ENCODE results near the gene FUT7.
A peak's percentile ranks its signal among the peaks of the same experiment; 100 is the strongest.

FUT7 gene

GRCh38 chr9:137046088-137046787 lies 14.3 kb upstream of the FUT7 start, which contains the start of gene NPDC1:
Gene NPDC1 (minus strand): TSS chr9:137046177. CDS start chr9:137045989, 188 bp downstream.
- peak; percentile 68 for DNase-seq (ENCODE audit: low read depth)
- peak within 1 kb of the TSS; percentile 55 for H3K4me3 ChIP-seq (ENCODE audit: low read depth, low read length)
- peak; percentile 87 for TF ChIP-seq CTCF (conservative IDR thresholded peaks at IDR 0.05; ENCODE audit: low read depth, low read length)

- DNase-seq (ENCODE audit: low read depth) = peak; percentile 37
- no peak for TF ChIP-seq CTCF (conservative IDR thresholded peaks at IDR 0.05; ENCODE audit: low read depth, low read length)
- peak overlapping the region; percentile 55 for H3K4me3 ChIP-seq (ENCODE audit: low read depth, low read length)
Measured at GRCh38 chr9:137045294-137046087, 13.6 kb upstream of the FUT7 start.

GRCh38 chr9:137044502-137045177 lies 12.8 kb upstream of the FUT7 start:
- peak overlapping the region; percentile 49 for H3K4me3 ChIP-seq (ENCODE audit: low read depth, low read length)
- DNase-seq (ENCODE audit: low read depth) = no peak
- TF ChIP-seq CTCF (conservative IDR thresholded peaks at IDR 0.05; ENCODE audit: low read depth, low read length) = no peak

GRCh38 chr9:137044037-137044436 lies 12.1 kb upstream of the FUT7 start:
- no peak for TF ChIP-seq CTCF (conservative IDR thresholded peaks at IDR 0.05; ENCODE audit: low read depth, low read length)
- no peak for DNase-seq (ENCODE audit: low read depth)
- H3K4me3 ChIP-seq (ENCODE audit: low read depth, low read length) = no peak overlapping the region

GRCh38 chr9:137042751-137043727 lies 11.2 kb upstream of the FUT7 start:
- TF ChIP-seq CTCF (conservative IDR thresholded peaks at IDR 0.05; ENCODE audit: low read depth, low read length) = no peak
- DNase-seq (ENCODE audit: low read depth) = no peak
- no peak overlapping the region for H3K4me3 ChIP-seq (ENCODE audit: low read depth, low read length)

- H3K4me3 ChIP-seq (ENCODE audit: low read depth, low read length) = no peak overlapping the region
- DNase-seq (ENCODE audit: low read depth) = no peak
- no peak for TF ChIP-seq CTCF (conservative IDR thresholded peaks at IDR 0.05; ENCODE audit: low read depth, low read length)
Measured at GRCh38 chr9:137041124-137041523, 9.2 kb upstream of the FUT7 start.

Measured in choroid plexus epithelial cell (primary cell).